WTC11 (cell line): ENCODE data around the gene EEFSEC. TPM values are rescaled to one million over a fixed set of nuclear protein-coding genes. Genes with fewer than 3 reads are reported as not detected.

Experiments used
- ELF4 ChIP-seq: sonication (generic); formaldehyde crosslinking; IDR thresholded peaks from 2 replicates; pipeline ENCODE4 v1.8.1; 2022; ENCODE audit warnings: low read depth, mild to moderate bottlenecking, moderate library complexity, missing genetic modification reagents
- EMX1 ChIP-seq: fragments of 250-450 bp; sonication (Bioruptor Pico); IDR thresholded peaks from 2 replicates; pipeline ENCODE4 v1.8.0; 2021; ENCODE audit warnings: mild to moderate bottlenecking
- MYBL2 ChIP-seq: sonication (generic); formaldehyde crosslinking; IDR thresholded peaks from 2 replicates; pipeline ENCODE4 v1.8.1; 2023; ENCODE audit warnings: mild to moderate bottlenecking, moderate library complexity, missing genetic modification reagents
- NFE2L1 ChIP-seq: sonication (generic); formaldehyde crosslinking; IDR thresholded peaks from 2 replicates; pipeline ENCODE4 v1.8.1; 2023; ENCODE audit warnings: missing genetic modification reagents
- NR2C2 ChIP-seq: sonication (generic); formaldehyde crosslinking; IDR thresholded peaks from 2 replicates; pipeline ENCODE4 v1.8.0; 2022; ENCODE audit warnings: mild to moderate bottlenecking, missing genetic modification reagents
- TEAD4 ChIP-seq: sonication (generic); formaldehyde crosslinking; IDR thresholded peaks from 2 replicates; pipeline ENCODE4 v1.8.0; 2022; ENCODE audit warnings: mild to moderate bottlenecking, missing genetic modification reagents
- TP53 ChIP-seq: sonication (generic); formaldehyde crosslinking; IDR thresholded peaks from 2 replicates; pipeline ENCODE4 v1.8.1; 2023; ENCODE audit warnings: mild to moderate bottlenecking, missing genetic modification reagents
- ZNF121 ChIP-seq: sonication (generic); formaldehyde crosslinking; IDR thresholded peaks from 2 replicates; pipeline ENCODE4 v1.8.0; 2023; ENCODE audit warnings: missing genetic modification reagents
- ZNF317 ChIP-seq: sonication (generic); formaldehyde crosslinking; IDR thresholded peaks from 2 replicates; pipeline ENCODE4 v1.8.1; 2023; ENCODE audit warnings: low read depth, mild to moderate bottlenecking, moderate library complexity, missing genetic modification reagents, borderline replicate concordance
- total RNA-seq: library from RNA; stranded (reverse); gene quantifications from 3 replicates; pipeline ENCODE4 v1.2.3, GENCODE V29; 2021
- TF ChIP-seq, protein P1 (sequence below): fragments of 250-450 bp; sonication (Bioruptor Pico); IDR thresholded peaks from 2 replicates; pipeline ENCODE4 v2.1.2; 2022; ENCODE audit warnings: mild to moderate bottlenecking, moderate library complexity
- TF ChIP-seq, protein P2 (sequence below): fragments of 250-450 bp; sonication (Bioruptor Pico); IDR thresholded peaks from 2 replicates; pipeline ENCODE4 v1.9.0; 2021; ENCODE audit warnings: mild to moderate bottlenecking, borderline replicate concordance
- TF ChIP-seq, protein P3 (sequence below): sonication (generic); formaldehyde crosslinking; IDR thresholded peaks from 2 replicates; pipeline ENCODE4 v1.8.1; 2023; ENCODE audit warnings: mild to moderate bottlenecking, missing genetic modification reagents, moderate library complexity
- TF ChIP-seq, protein P4 (sequence below): sonication (generic); formaldehyde crosslinking; IDR thresholded peaks from 2 replicates; pipeline ENCODE4 v1.8.0; 2022; ENCODE audit warnings: mild to moderate bottlenecking, missing genetic modification reagents
- TF ChIP-seq, protein P5 (sequence below): sonication (generic); formaldehyde crosslinking; IDR thresholded peaks from 2 replicates; pipeline ENCODE4 v1.8.1; 2023; ENCODE audit warnings: mild to moderate bottlenecking, missing genetic modification reagents, borderline replicate concordance
- TF ChIP-seq, protein P6 (sequence below): sonication (generic); formaldehyde crosslinking; IDR thresholded peaks from 2 replicates; pipeline ENCODE4 v1.8.0; 2022; ENCODE audit warnings: mild to moderate bottlenecking, missing genetic modification reagents
- TF ChIP-seq, protein P7 (sequence below): sonication (generic); formaldehyde crosslinking; IDR thresholded peaks from 2 replicates; pipeline ENCODE4 v1.8.0; 2023; ENCODE audit warnings: missing genetic modification reagents, mild to moderate bottlenecking, borderline replicate concordance
- TF ChIP-seq, protein P8 (sequence below): sonication (generic); formaldehyde crosslinking; IDR thresholded peaks from 2 replicates; pipeline ENCODE4 v1.8.0; 2022; ENCODE audit warnings: mild to moderate bottlenecking, missing genetic modification reagents
- TF ChIP-seq, protein P9 (sequence below): sonication (generic); formaldehyde crosslinking; IDR thresholded peaks from 2 replicates; pipeline ENCODE4 v1.8.1; 2022; ENCODE audit warnings: mild to moderate bottlenecking, moderate library complexity, missing genetic modification reagents

Gene EEFSEC
- total RNA-seq, 1 experiment from 2014 or later, result 13.7 TPM

DNA sequence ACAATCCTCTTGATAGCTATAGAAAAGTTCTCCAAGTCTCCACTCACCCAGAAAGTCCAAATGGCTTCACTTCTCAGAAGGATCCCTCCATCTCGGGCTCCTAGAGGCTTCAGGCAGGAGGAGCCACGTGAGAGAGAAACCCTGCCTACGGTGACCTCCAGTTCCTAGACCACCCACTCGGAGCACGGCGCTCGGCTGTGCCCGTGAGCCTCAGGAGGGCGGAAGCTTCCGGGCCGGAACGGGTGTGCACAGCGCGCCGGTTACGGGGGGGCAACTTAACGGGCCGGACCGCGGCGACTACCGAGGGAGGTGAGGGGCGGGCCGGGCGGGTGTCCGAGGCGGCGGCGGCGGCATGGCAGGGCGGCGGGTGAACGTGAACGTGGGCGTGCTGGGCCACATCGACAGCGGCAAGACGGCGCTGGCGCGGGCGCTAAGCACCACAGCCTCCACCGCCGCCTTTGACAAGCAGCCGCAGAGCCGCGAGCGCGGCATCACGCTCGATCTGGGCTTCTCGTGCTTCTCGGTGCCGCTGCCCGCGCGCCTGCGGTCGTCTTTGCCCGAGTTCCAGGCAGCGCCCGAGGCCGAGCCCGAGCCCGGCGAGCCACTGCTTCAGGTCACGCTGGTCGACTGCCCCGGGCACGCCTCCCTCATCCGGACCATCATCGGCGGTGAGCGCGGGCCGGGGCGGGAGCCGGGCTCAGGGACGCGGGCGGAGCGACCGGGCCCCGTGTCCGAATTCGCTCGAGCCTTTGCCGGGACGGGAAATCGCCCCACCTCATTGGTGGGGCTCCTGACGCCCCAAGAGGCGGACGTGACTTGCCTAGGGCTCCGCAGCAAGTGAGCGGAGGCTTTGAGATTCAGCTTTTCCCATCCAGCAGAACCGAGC lies at the start of gene EEFSEC (continued):
- TF ChIP-seq, protein P1, sequence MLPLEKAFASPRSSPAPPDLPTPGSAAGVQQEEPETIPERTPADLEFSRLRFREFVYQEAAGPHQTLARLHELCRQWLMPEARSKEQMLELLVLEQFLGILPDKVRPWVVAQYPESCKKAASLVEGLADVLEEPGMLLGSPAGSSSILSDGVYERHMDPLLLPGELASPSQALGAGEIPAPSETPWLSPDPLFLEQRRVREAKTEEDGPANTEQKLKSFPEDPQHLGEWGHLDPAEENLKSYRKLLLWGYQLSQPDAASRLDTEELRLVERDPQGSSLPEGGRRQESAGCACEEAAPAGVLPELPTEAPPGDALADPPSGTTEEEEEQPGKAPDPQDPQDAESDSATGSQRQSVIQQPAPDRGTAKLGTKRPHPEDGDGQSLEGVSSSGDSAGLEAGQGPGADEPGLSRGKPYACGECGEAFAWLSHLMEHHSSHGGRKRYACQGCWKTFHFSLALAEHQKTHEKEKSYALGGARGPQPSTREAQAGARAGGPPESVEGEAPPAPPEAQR (CRISPR knock-in tag), result no peak
- TF ChIP-seq ZNF317 (CRISPR knock-in tag), result no peak; the same call in 1 of the 2 replicates
- TF ChIP-seq EMX1 (CRISPR knock-in tag), result no peak
- TF ChIP-seq, protein P2, sequence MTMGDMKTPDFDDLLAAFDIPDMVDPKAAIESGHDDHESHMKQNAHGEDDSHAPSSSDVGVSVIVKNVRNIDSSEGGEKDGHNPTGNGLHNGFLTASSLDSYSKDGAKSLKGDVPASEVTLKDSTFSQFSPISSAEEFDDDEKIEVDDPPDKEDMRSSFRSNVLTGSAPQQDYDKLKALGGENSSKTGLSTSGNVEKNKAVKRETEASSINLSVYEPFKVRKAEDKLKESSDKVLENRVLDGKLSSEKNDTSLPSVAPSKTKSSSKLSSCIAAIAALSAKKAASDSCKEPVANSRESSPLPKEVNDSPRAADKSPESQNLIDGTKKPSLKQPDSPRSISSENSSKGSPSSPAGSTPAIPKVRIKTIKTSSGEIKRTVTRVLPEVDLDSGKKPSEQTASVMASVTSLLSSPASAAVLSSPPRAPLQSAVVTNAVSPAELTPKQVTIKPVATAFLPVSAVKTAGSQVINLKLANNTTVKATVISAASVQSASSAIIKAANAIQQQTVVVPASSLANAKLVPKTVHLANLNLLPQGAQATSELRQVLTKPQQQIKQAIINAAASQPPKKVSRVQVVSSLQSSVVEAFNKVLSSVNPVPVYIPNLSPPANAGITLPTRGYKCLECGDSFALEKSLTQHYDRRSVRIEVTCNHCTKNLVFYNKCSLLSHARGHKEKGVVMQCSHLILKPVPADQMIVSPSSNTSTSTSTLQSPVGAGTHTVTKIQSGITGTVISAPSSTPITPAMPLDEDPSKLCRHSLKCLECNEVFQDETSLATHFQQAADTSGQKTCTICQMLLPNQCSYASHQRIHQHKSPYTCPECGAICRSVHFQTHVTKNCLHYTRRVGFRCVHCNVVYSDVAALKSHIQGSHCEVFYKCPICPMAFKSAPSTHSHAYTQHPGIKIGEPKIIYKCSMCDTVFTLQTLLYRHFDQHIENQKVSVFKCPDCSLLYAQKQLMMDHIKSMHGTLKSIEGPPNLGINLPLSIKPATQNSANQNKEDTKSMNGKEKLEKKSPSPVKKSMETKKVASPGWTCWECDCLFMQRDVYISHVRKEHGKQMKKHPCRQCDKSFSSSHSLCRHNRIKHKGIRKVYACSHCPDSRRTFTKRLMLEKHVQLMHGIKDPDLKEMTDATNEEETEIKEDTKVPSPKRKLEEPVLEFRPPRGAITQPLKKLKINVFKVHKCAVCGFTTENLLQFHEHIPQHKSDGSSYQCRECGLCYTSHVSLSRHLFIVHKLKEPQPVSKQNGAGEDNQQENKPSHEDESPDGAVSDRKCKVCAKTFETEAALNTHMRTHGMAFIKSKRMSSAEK (CRISPR knock-in tag), result no peak
- TF ChIP-seq MYBL2 (CRISPR knock-in tag), result peak; percentile 65; the same call in 1 of the 2 replicates
- TF ChIP-seq, protein P3, sequence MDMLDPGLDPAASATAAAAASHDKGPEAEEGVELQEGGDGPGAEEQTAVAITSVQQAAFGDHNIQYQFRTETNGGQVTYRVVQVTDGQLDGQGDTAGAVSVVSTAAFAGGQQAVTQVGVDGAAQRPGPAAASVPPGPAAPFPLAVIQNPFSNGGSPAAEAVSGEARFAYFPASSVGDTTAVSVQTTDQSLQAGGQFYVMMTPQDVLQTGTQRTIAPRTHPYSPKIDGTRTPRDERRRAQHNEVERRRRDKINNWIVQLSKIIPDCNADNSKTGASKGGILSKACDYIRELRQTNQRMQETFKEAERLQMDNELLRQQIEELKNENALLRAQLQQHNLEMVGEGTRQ (CRISPR knock-in tag), result peak; percentile 12; the same call in 1 of the 2 replicates
- no peak for TF ChIP-seq ZNF121
- TF ChIP-seq, protein P4, sequence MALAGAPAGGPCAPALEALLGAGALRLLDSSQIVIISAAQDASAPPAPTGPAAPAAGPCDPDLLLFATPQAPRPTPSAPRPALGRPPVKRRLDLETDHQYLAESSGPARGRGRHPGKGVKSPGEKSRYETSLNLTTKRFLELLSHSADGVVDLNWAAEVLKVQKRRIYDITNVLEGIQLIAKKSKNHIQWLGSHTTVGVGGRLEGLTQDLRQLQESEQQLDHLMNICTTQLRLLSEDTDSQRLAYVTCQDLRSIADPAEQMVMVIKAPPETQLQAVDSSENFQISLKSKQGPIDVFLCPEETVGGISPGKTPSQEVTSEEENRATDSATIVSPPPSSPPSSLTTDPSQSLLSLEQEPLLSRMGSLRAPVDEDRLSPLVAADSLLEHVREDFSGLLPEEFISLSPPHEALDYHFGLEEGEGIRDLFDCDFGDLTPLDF, result peak; percentile 43; the same call in 1 of the 2 replicates
- no peak; the same call in 1 of the 2 replicates for TF ChIP-seq NR2C2 (CRISPR knock-in tag)
- TF ChIP-seq ELF4 (CRISPR knock-in tag), result 0 out of 2 replicates have a peak, but pooled peaks have one; percentile 45
- TF ChIP-seq, protein P5, sequence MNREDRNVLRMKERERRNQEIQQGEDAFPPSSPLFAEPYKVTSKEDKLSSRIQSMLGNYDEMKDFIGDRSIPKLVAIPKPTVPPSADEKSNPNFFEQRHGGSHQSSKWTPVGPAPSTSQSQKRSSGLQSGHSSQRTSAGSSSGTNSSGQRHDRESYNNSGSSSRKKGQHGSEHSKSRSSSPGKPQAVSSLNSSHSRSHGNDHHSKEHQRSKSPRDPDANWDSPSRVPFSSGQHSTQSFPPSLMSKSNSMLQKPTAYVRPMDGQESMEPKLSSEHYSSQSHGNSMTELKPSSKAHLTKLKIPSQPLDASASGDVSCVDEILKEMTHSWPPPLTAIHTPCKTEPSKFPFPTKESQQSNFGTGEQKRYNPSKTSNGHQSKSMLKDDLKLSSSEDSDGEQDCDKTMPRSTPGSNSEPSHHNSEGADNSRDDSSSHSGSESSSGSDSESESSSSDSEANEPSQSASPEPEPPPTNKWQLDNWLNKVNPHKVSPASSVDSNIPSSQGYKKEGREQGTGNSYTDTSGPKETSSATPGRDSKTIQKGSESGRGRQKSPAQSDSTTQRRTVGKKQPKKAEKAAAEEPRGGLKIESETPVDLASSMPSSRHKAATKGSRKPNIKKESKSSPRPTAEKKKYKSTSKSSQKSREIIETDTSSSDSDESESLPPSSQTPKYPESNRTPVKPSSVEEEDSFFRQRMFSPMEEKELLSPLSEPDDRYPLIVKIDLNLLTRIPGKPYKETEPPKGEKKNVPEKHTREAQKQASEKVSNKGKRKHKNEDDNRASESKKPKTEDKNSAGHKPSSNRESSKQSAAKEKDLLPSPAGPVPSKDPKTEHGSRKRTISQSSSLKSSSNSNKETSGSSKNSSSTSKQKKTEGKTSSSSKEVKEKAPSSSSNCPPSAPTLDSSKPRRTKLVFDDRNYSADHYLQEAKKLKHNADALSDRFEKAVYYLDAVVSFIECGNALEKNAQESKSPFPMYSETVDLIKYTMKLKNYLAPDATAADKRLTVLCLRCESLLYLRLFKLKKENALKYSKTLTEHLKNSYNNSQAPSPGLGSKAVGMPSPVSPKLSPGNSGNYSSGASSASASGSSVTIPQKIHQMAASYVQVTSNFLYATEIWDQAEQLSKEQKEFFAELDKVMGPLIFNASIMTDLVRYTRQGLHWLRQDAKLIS, result 0 out of 2 replicates have a peak, but pooled peaks have one; percentile 87
- TF ChIP-seq TP53 (CRISPR knock-in tag), result peak; percentile 67; the same call in 1 of the 2 replicates
- peak; percentile 64; the same call in 1 of the 2 replicates for TF ChIP-seq NFE2L1 (CRISPR knock-in tag)
- TF ChIP-seq, protein P6, sequence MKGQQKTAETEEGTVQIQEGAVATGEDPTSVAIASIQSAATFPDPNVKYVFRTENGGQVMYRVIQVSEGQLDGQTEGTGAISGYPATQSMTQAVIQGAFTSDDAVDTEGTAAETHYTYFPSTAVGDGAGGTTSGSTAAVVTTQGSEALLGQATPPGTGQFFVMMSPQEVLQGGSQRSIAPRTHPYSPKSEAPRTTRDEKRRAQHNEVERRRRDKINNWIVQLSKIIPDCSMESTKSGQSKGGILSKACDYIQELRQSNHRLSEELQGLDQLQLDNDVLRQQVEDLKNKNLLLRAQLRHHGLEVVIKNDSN (CRISPR knock-in tag), result peak; percentile 67
- TF ChIP-seq, protein P7, sequence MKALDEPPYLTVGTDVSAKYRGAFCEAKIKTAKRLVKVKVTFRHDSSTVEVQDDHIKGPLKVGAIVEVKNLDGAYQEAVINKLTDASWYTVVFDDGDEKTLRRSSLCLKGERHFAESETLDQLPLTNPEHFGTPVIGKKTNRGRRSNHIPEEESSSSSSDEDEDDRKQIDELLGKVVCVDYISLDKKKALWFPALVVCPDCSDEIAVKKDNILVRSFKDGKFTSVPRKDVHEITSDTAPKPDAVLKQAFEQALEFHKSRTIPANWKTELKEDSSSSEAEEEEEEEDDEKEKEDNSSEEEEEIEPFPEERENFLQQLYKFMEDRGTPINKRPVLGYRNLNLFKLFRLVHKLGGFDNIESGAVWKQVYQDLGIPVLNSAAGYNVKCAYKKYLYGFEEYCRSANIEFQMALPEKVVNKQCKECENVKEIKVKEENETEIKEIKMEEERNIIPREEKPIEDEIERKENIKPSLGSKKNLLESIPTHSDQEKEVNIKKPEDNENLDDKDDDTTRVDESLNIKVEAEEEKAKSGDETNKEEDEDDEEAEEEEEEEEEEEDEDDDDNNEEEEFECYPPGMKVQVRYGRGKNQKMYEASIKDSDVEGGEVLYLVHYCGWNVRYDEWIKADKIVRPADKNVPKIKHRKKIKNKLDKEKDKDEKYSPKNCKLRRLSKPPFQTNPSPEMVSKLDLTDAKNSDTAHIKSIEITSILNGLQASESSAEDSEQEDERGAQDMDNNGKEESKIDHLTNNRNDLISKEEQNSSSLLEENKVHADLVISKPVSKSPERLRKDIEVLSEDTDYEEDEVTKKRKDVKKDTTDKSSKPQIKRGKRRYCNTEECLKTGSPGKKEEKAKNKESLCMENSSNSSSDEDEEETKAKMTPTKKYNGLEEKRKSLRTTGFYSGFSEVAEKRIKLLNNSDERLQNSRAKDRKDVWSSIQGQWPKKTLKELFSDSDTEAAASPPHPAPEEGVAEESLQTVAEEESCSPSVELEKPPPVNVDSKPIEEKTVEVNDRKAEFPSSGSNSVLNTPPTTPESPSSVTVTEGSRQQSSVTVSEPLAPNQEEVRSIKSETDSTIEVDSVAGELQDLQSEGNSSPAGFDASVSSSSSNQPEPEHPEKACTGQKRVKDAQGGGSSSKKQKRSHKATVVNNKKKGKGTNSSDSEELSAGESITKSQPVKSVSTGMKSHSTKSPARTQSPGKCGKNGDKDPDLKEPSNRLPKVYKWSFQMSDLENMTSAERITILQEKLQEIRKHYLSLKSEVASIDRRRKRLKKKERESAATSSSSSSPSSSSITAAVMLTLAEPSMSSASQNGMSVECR (CRISPR knock-in tag), result peak; percentile 95
- TF ChIP-seq, protein P8, sequence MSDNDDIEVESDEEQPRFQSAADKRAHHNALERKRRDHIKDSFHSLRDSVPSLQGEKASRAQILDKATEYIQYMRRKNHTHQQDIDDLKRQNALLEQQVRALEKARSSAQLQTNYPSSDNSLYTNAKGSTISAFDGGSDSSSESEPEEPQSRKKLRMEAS (CRISPR knock-in tag), result peak; percentile 95
- 0 out of 2 replicates have a peak, but pooled peaks have one; percentile 59 for TF ChIP-seq TEAD4 (CRISPR knock-in tag)
- TF ChIP-seq, protein P9, sequence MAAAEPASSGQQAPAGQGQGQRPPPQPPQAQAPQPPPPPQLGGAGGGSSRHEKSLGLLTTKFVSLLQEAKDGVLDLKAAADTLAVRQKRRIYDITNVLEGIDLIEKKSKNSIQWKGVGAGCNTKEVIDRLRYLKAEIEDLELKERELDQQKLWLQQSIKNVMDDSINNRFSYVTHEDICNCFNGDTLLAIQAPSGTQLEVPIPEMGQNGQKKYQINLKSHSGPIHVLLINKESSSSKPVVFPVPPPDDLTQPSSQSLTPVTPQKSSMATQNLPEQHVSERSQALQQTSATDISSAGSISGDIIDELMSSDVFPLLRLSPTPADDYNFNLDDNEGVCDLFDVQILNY, result peak; percentile 72
